GM19043 (cell line): Measurements from ENCODE around the gene NUDT17.
A peak's percentile ranks its signal among the peaks of the same experiment; 100 is the strongest.
"Not testable (repeated sequence)": the region's sequence is repeated elsewhere in the genome, so short reads cannot be mapped to it uniquely, and the experiment has no call there.

ENCODE experiments used
- ATAC-seq: cut with Tn5 transposase; IDR thresholded peaks from one replicate; pipeline ENCODE4 v1.9.1; 2021; ENCODE audit warnings: low read depth; ENCODE audit not compliant: unreplicated experiment

The NUDT17 gene, protein sequence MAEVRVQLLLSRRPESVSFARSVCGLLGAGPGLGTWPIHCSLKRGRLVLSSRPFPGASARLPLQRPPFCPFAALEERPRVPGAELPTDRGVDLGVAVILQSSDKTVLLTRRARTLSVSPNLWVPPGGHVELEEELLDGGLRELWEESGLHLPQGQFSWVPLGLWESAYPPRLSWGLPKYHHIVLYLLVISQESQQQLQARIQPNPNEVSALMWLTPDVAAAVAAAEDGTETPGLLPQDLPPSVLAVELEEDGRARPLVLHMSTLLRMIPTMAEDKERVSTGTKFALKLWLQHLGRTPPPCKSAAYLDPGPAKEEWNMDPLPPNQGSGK

DNA sequence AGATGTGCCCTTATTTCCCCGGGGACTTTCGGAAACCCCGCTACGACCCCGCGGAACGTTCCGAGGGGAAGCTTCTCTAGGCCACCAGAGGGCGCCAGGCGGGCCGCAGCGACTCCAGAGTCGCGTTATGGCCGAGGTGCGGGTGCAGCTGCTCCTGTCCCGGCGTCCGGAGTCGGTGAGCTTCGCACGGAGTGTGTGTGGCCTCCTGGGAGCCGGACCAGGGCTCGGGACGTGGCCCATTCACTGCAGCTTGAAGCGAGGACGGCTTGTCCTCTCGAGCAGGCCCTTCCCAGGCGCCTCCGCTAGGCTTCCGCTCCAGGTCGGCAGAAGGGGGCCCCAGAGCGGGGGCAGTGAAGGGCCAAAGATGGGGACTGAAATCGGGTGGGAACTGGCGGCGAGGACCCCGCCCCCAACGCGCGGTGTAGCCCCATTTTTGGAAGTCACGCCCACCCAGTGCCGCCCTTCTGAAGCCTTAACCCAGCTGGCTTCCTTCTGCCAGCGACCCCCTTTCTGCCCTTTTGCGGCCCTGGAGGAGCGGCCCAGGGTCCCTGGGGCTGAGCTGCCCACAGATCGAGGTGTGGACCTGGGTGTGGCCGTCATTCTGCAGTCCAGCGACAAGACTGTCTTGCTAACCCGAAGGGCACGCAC lies at the start of gene NUDT17:
TSS of gene NUDT17 (plus strand) at position 117 of the 648 bp plus-strand sequence. CDS start at position 128, 11 bp downstream.
- ATAC-seq, result peak; percentile 48

DNA sequence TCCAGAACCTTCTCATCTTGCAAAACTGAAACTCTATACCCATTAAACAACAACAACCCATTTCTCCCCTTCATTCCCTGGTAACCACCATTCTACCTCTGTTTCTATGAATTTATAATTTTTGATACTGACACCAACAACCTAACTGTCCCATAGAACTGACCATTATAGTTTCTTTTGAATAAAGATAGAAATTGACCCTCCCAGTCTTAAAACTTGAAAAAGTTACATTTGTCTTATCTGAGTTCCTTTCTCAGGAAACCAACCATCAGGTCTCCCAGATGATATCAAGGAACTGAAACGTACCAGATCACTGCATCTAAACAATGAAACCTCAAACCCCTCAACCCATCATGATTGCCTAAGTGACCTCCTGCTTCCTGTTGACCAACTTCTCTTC lies 48.7 kb upstream of the NUDT17 start:
- no peak for ATAC-seq

DNA sequence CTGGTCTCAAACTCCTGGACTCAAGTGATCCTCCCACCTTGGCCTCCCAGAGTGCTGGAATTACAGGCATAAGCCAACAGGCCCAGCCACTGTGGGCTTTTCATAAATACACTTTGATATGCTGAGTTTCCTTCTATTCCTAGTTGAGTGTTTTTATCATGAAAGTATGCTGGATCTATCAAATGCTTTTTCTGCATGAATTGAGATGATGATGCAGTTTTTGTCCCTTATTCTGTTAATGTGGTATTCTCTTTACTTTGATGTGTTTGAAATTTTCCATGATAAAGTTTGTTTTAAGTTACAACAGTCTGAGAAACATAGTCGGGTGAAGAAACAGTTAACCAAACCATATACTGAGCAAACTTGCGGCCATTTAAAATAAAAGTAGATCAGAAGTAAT lies 45.6 kb upstream of the NUDT17 start:
- no peak for ATAC-seq

DNA sequence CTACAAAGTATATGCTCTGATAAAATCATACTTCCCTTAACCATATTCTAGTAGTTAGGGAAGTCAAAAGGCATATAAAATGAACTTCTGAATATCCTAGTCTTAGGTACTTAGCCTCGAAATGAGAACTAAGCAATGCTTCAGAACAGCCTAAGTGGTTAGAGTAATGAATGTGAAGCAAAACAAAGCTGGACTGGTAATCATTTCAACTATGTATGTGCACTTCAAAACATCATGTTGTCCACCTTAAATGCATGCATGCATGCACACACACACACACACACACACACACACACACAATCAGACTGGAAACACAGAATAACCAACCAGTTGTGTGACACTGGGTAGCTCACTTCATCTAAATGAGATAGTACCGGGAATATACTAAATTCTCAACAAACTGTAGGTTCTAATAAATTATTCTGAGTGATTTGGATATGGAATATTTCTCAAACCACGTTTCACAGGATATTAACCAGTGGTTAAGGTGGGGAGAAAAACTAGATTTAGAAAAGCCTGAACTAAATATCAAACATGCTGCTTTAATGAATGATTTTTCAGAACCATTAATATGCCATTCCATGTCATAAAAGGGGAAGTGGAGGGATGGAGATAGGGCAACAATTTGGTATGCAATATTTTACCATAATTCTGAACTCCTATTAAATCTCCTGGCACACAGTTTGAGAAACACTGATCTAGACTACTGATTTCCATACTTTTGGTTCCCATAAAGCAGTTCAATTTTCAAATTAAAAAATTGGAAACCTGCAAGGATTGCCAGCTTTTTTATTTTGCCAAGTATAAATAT lies 41.0 kb upstream of the NUDT17 start:
- no peak for ATAC-seq

DNA sequence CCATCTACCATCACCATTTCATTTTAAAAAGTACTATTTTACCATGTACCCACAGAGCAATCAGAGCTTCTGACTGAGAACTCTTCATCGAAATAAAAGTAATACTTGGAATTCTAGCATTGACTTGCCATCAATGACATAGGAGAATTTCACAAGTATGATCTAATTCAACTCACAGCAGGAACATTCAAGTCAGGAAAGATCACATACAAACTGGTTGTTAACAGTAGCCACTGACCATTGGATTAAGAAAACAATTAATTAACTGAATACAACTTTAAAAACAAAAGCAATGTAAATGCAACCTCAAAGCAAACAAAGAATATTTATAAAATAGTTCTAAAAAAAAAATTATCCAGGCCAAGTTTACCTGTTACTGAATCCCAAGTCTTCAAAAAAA lies 40.4 kb upstream of the NUDT17 start:
- no peak for ATAC-seq

DNA sequence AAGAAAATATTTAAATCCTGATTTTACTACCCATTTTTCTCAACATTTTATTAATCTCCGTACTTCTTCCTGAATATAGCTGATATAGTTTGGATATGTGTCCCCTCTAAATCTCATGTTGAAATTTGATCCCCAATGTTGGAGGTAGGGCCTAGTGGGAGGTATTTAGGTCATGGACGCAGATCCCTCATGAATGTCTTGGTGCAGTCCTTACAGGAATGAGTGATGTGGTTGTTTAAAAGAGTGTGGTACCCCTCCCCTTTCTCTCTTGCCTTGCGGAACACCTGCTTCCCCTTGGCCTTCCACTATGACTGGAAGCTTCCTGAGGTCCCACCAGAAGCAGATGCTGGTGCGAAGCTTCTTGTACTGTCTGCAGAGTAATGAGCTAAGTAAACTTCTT lies 39.0 kb upstream of the NUDT17 start:
- no peak for ATAC-seq

DNA sequence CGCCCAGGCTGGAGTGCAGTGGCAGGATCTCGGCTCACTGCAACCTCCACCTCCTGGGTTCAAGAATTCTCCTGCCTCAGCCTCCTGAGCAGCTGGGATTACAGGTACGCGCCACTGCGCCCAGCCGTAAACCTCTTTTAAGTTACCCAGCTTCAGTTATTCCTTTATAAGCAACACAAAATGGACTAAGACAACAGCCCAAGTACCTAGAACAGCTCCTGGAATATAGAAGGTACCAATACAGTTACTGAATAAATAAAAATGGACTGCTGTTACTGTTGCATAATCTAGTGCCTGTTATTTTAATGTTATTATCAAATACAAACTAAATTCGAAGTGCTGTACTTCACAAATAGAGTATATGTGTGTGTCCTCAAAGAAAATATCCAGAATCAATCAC lies 38.6 kb upstream of the NUDT17 start:
- ATAC-seq, result no peak

DNA sequence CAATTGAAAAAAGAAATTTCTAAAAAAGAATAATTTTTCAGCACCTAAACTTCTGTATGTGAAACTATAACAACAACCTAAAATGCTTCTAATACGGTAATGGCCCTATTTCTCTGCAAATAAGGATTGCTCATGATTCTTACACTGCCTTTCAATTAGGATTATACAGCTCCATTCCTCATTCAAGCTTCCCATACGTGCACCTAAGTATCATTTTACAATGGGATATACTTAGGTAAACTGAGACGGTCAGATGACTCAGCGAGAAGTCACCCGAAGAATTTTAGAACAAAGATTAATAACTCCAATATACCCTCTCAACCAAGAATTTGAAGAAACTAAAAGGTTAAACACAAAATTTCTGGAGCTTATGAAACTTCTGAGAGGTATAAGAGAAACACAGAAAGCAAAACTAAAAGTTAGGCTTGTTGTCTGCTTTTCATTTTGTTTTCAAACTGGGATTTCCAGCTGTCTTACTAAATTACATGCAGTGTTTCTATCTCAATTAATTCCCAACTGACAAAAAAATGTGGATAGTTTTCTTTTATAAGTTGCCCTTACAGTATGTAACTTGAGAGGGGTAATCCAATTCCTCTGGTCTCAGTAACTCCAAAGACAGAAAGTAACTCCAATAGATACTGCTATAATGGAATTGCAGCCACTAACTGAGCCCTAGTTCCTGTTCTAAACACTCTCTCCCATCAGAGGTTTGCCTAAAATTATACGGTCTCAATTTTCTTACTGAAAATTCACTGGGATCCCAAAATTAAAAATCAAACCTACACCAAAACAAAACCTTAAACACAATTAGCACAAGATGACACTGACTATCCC lies 32.2 kb upstream of the NUDT17 start:
- not testable (repeated sequence) for ATAC-seq

DNA sequence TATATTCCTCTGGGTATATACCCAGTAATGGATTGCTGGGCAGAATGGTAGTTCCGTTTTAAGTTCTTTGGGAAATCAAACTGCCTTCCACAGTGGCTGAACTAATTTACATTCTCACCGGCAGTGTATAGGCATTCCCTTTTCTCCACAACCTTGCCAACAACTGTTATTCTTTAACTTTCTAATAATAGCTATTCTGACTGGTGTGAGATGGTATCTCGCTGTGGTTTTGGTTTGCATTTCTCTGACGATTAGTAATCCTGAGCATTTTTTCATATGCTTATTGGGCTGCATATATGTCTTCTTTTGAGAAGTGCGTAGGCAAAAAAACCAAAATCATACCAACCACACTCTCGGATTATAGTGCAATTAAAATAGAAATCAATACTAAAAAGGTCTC lies 27.3 kb upstream of the NUDT17 start:
- not testable (repeated sequence) for ATAC-seq

DNA sequence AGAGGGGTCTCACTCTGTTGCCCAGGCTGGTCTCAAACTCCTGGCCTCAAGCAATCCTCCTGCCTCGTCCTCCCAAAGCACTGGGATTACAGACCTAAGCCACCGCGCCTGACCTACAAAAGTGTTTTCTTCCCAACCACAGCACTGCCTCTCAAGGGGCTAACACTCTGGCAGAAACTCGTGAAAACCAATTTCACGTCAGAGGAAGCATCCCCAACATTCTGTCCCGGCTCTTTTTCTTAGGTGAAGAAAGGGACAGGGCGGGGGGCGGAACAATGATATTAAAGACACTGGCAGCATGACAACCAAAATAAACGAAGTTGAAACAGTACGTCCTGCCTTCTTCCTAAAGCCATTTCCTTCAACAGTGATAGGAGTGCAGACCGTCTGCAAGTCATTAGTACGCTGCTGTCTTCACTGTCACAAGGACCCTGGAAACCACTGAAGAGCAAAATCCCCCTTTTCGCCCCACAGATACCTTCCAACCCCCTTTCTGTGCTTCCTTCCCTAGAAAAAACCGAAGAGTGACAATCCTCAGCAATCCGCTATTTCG lies 22.6 kb upstream of the NUDT17 start:
- ATAC-seq, result not testable (repeated sequence)

DNA sequence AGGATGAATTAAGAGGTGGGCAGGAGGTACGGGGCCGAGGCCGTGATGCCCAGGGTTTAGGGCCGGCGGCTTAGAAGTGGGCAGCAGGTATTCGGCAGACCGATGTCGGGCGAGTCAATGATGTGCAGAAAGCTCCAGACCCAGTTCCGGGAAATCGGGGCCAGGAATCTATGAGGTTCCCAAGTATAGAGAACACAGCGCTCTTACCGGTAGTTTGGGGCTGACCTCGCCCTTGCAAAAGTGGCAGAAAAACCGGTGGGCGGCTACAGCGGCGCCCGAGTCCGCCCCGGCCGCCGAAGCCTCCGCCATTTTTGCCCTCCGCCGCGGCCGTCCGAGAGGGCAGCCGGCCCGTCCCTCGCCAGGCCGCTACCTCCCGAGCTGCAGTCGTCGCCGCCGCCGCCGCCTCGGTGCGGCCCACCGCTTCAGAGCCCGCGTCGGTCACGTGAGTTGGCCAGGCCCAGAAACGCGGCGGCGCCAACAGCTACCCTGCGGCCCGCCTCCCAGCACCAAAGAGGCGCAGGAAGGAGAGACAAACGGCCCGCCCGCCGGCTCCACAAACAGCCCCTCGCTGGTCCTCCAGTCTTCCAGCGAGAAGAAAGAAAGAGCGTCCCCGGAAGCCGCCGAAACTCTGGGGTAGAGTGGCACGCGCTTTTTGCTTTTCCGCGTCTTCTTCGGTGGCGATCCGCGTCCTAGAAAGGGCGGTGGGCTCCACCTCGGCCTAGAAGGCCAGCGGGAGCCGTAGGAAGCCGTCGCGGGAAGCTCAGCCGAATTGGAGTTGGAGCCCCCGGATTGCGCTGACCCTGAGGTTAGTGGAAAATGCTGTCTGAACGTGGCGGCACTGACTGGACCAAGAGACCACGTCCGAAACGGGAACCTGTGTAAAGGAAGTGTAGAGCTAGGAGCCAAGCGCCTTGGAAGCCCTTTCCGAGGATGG lies 21.6 kb upstream of the NUDT17 start, which contains the start of the genes POLR3C and RNF115:
TSS of gene POLR3C (plus strand) at position 636 of the 934 bp plus-strand sequence. CDS start 1,577 bp downstream, outside the sequence.
TSS of gene RNF115 (minus strand) at position 531 of the 934 bp plus-strand sequence. CDS start at position 309, 222 bp downstream.
- ATAC-seq, result peak; percentile 86

DNA sequence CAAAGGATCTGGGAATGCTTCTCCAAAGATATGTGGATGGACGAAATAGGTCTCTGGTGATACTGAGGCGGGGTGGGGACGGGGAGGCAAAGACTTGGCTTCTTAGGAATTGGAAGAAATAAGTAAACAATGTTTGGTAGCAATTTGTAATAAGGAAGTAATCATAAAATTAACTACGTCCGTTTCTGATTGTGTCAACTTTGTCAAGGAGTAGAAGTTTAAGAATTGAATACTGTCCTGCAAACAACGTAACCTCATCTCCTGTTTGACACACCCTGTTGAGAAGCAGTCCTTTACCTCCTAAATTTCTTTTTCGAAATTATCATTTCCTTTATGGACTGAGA lies 21.0 kb upstream of the NUDT17 start:
- no peak for ATAC-seq

DNA sequence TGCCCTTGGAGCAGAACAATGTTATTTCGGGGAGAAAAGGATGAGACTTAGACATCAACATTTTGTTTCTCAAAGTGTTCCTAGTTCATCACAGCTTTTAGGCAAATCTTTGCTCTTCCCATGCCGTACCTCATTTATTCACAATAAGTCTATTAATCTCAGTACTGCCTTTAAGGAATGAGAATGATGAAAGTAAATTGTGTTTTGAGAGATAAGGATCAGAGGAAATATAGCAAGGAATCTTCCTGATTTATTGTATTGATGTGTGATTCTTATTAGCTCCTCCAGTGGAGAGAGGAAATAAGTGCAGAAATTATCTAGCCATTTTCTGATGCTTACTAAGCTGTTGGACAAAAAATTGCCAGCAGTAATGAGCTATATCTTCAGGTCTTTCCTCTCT lies 19.4 kb upstream of the NUDT17 start:
- no peak for ATAC-seq

DNA sequence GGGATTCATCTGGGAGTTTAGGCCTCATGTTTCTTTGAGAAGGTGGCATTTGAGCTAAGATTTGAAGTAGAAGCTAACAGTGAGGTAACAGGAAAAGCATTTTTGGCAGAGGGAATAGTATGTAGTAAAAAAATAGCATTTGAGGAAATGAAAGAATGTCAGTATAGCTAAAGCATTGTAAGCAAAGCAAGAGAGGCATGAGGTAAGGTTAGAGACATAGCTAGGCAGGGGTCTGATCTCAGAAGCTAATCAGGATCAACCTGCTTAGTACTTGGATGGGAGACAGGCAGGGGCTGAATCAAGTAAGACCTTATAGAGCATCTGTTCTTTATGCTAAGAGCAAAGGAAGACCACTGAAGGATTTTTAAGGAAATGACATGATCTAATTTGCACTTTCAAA lies 17.5 kb upstream of the NUDT17 start:
- no peak for ATAC-seq

DNA sequence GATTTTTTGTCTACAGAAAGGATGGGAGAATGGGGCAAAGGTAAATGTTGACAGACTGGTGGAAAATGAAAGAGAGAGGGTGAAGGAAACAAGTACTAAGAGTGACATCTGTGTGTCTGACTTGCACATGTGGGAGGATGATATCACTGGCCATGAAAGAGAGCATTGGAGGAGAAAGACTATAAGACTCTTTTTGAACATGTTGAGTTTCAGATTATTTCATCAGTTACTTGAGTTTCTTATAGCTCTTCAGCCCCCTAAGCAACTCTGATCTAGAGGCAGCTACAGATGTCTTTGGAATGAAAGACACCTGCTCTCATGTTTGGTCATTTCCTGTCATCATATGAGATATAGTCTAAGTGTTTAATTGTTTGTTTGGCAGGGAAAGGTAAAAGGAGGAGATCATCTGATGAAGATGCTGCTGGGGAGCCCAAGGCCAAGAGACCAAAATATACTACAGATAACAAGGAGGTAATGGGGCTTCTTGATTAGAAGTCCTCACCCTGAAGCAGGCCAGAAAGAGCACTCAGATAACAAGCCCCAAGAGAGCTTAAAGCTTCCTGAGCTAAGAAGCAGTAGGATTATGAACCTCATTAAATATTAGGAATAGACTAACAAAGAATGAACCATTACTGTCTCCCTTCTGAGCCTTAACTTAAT lies 16.9 kb upstream of the NUDT17 start:
- no peak for ATAC-seq

DNA sequence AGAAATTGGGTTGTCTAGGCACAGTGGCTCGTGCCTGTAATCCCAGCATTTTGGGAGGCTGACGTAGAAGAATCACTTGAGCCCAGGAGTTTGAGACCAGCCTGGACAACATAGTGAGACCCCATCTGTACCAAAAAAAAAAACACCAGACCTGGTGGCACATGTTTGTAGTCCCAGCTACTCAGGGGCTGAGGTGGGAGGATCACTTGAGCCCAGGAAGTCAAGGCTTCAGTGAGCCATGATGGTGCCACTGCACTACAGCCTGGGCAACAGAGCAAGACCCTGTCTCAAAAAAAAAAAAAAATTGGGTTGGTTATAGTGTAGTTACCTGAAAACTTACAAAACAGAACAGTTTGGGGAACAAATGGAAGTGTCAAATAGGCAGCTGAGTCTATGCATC lies 14.6 kb upstream of the NUDT17 start:
- ATAC-seq, result not testable (repeated sequence)

DNA sequence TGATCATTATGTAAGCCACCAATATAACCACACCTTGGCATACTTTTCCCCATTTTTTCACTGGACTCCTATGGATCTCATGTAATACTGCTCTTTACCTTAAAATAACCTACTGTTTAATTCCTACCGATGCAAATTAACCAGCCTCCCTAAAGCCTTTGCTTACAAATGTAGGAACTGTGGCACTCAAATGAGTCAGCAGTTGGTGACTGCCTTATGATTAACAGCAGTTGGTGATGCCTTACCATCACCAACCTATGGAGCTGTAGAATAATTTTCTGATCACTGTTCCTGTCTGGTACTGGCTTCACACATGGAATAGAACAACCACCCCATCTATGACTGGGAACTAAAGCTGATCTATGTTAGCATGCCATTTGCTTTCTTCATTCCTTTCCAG lies 7.8 kb upstream of the NUDT17 start:
- ATAC-seq, result no peak

DNA sequence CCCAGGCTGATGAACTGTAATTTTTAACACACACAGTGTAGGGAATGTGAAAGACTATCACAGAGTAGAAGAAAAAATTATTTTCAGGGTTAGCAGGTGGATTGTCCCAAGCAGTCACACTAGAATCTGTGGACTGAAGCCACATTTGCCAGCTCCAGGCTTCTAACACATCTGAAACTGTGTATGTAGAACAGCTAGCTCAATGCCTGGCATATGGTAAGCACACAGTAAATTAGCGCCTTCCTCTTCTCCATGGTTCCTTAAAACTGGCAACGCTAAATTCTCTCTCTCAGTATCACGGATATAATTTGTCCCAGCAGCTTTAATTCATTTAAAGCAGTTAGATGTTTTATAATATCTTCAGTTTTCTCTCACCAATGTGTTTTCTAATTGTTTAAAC lies 2.4 kb upstream of the NUDT17 start:
- ATAC-seq, result no peak

DNA sequence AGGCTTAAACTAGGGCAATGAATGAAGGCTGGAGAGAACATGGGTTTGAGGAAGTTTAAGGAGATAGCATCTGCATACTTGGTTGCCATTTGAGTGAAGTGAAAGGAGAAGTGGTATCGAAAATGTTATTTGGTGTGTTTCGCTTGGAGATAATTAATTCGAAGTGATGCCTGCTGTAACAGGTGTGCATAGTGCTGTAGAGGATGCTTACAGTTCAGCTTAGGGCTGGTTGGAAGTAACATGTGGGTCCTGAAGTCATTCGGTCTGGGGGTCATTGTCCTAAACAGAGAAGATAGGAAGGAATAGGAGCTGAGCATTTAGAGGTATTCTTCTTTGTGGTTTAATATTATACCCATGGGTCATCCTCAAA lies 301 bp upstream of the NUDT17 start:
- ATAC-seq, result peak; percentile 75
